Kasumi-1 (cell line): Measurements from ENCODE around the gene MACIR.
A peak's percentile ranks its signal among the peaks of the same experiment; 100 is the strongest.
"Not testable (repeated sequence)": the region's sequence is repeated elsewhere in the genome, so short reads cannot be mapped to it uniquely, and the experiment has no call there.

Experiments used
- DNase-seq, 2 experiments: peaks; one replicate each; lab custom pipeline; 2025; lab: John Stamatoyannopoulos, UW

The MACIR gene, protein sequence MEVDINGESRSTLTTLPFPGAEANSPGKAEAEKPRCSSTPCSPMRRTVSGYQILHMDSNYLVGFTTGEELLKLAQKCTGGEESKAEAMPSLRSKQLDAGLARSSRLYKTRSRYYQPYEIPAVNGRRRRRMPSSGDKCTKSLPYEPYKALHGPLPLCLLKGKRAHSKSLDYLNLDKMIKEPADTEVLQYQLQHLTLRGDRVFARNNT

GRCh38 chr5:103258368-103258956 lies at the start of gene MACIR:
TSS of gene MACIR (plus strand) at chr5:103258763. CDS start at chr5:103275920, 17,157 bp downstream.
- DNase-seq, result peak; percentile 97

DNA sequence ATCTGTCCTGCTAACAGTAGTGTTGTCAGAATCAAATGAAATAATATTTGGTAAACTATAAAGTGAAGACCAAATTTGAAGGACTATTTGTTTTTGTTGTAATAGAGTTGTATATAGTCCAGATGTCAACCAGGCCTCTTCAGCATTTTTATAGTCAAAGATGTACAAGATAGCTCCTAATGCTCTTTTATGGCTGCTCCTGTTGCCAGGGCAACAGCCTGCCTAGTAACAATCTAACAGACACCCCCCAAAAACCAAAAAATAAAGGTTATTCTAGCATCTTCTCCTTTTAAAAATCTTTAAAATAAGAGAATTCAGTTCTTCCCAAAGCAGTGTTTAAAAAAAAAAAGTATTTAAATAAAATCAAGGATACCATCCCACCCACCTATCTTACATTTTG lies 49.5 kb upstream of the MACIR start:
- DNase-seq, result no peak

- DNase-seq, result no peak
Measured at GRCh38 chr5:103210952-103211351, 47.6 kb upstream of the MACIR start.

DNA sequence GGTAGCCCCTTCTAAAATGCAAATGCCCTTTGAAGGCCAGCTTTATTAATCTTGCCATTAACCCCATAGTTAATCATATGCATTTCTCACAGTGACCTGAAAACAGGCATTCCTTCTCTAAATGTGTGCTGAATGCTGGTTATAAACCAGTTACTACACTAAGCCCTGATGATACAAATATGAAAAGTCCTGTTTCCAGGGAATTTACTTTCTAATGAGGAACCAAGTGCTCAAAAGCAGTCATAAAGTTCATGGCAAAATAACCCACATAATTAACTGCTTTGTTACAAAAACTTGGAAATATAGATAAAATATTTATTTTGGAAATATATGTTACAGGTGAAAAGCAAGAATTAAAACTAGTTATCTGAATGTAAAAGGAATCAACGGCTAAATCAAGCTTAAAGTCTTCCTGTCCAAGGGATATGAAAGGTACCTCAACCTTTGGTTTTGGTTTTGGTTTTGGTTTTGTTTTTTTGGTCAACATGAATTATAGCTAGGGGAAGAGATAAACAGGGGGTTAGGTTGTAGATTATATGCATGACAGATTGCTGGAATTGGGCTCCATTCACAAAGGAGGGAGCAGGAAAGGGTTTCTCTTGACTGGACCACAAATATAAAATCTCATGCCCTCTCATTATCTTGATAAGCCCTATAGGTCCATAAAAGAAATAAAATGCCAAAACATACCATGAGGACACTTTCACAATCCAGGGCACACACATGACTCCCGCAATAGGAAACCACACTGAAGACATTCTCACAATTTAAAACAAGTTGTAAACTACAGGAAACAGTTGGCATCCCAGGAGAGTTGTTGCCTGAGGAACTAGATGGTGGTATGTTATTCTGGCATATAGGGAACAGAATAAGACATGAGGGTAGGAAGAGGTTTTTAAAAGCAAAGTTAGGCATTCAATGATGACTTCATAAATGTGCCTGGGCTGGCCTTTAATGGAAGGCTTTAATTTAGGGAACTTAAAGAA lies 46.7 kb upstream of the MACIR start:
- DNase-seq, result peak; percentile 60 to 65

GRCh38 chr5:103216137-103216536 lies 42.4 kb upstream of the MACIR start:
- peak; percentile 51 to 60 for DNase-seq

GRCh38 chr5:103216697-103217096 lies 41.9 kb upstream of the MACIR start:
- no peak for DNase-seq

DNA sequence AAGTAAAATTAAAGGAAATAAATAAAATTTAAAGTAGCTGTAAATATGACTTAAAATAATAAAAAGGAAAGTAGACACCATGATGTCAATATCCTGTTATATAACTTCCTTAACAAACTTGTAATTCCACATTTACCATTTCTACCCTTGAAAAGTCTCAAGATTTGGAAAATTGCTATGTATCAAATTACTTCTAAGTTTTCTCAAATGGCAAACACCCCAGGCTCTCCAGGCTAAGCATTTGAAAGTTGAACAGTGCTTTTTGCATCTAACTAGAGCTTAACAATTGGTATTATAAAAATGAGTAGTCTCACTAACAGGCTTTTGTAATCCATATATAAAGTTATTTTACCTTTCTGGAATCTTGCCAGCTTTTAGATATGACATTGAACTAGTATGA lies 41.5 kb upstream of the MACIR start:
- no peak for DNase-seq

DNA sequence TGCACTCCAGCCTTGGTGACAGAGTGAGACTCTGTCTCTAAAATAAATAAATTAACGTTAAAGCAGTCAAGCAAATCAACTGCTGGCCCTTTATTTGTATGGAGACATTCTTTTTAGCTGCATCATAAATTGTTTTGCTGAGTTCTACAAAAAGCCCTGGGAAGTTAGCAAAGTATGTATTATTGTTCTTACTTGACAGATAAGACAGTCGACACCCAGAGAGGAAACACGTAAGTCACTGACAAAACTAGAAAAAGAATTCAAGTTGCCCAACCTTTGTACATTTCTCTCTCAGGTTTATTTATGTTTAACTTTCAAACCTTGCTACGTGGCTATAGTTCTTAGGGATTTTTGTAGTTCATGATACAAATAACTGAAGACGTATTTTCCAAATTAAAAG lies 40.4 kb upstream of the MACIR start:
- no peak for DNase-seq

DNA sequence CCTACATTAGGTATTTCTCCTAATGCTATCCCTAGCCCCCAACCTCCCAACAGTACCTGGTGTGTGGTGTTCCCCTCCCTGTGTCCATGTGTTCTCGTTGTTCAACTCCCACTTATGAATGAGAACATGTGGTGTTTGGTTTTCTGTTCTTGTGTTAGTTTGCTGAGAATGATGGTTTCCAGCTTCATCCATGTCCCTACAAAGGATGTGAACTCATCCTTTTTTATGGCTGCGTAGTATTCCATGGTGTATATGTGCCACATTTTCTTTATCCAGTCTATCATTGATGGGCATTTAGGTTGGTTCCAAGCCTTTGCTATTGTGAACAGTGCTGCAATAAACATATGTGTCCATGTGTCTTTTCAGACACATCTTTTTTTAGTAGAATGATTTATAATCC lies 39.5 kb upstream of the MACIR start:
- not testable (repeated sequence) for DNase-seq

DNA sequence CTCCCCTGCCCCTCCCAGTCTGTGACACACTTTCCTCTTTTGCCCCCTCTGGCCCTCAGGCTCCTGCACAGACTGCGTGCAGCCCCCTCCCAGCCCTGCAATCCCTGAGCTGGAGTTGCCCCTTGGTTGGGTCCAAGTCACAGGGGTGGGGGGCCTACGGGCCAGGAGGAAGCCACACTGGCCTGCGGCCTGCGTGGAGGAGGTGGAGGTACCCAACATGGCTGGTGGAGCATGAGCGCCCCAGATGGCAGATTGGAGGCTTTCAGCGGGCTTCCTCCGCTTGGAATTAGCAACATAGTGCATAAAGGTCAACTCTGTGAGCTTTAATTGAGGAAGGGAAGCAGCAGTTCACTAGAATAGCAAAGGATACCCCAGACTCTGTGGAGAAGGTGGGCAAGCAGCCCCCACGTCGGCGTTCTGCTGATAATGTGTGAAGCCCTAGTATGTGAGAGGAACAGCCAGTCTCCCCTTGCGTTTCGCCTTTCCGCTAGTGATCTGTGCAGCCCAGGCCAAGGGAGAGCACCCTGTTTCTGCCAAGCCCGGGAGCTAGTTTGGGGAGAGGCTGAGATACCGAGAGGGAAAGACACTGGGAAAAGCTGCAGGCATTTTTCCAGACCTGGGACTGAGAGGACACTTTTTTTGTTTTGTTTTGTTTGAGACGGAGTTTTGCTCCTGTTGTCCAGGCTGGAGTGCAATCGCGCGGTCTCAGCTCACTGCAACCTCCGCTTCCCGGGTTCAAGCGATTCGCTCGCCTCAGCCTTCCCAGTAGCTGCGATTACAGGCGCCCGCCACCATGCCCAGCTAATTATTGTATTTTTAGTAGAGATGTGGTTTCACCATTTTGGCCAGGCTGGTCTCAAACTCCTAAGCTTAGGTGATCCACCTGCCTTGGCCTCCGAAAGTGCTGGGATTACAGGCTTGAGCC lies 35.3 kb upstream of the MACIR start:
- DNase-seq, result no peak

DNA sequence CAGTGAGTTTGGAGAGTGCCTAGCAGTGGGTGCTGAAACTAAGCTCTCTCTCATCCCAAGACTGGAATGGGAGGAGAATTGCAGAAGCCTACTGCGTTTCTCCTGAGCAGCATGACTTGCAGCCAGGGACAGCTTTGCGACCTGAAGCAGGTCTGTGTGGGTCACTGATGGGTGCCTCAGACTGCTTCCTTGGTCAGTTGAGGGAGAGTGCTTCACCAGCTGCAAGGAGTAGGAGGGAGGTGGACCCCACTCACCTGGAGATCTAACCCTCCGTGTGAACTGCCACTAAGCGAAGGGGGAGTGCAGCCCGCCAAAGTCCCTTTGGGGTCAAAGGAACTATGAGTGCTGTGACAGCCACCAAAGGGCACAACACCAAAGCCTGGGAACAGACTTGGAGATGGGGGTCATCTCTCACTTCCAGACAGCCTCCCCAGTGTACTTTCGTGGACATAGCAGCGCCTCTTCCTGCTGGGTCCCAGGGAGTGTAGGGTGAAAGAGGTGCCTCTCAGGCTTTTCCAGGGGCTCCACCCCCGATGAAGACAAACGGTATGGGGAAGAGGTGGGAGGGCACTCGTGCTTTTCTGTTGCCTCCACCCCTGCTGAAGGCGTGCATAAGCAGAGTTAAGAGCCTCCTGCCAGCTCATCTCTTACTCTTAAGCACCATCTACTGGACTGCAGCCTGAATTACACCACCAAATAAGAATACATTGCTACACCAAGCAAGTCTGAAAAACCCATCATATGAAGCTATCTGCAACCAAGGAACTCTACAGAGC lies 34.3 kb upstream of the MACIR start:
- DNase-seq, result peak; percentile 88 to 89

DNA sequence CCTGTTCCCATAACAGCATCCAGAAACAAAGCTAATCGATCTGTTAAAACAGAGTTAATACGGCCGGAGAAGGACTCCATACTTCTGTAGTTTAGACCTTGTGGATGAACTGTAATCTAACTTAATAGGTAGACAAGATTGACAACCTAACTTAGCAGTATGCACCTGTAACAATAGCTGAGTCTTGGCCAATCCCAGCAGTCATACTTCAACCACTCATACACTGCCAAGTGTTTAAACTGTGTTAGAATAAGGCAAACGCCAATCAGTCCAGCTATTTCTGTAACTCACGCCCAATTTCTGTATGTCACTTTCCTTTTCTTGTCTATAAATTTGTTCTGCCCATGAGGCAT lies 33.7 kb upstream of the MACIR start:
- DNase-seq, result no peak

GRCh38 chr5:103228061-103228460 lies 30.5 kb upstream of the MACIR start:
- no peak for DNase-seq

GRCh38 chr5:103228588-103228987 lies 30.0 kb upstream of the MACIR start:
- no peak for DNase-seq

DNA sequence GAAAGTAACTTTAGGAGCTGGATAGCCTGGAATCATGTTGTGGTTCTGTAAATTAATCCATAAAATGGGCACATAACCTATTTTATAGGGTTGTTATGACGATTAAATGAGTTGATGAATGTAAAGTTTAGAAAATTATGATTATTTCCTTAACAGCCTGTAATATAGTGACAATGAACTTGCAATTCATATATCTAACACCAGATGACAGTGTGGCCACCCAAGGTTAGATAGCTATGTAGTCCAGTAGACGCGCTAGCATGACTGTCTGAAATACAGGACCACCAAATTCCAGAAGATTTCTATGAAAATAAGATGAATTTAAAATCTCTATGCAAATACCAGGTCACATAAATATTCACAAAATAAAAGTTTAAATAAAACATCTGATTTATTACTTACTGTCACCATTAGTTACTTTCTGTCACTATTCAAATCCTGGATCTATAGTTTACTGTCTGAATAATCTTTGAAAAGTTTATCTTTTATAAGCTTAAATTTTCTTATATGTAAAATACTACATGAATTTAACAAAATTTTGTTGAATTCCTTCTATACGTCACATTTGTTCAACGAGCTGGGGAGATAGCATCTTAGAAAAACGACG lies 26.1 kb upstream of the MACIR start:
- peak; percentile 52 to 81 for DNase-seq

GRCh38 chr5:103234239-103234975 lies 24.2 kb upstream of the MACIR start:
- DNase-seq, result no peak

DNA sequence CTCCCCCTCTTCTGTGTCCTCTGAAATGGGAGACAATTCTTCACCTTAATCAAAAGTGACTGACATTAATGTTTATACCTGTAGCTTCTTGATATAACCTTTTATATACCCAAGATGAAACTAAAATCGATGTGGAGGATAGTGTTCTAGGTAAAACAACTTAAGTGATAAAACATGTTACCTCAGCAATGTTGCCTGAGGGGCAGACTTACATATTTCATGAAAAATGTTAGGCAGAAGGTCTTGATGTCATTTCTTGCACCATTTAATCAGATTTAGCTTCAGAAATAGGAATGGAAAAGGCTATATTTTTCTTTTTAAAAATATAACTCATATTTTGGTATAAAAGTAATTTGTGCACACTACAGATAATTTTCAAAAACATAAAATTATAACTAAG lies 22.7 kb upstream of the MACIR start:
- no peak for DNase-seq

GRCh38 chr5:103237778-103238177 lies 20.8 kb upstream of the MACIR start:
- DNase-seq, result no peak

DNA sequence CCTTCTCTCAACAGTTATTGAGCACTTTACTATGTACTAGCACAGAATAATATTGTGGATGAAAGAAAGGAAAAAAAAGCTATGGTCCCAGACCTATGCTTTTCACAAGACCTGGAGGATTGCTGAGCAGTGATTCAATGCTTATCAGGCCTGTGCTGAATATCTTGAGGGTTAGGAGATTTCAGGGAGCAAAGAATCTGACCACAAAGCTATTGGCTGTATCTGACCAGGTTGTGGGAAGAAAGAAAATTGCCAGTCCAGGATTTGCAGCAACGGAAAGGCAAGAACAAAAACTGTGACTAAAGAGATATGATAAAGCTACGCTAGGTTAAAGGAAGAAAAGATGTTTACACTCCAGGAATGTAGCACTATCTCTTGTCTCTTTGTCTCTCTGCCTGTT lies 14.9 kb upstream of the MACIR start:
- DNase-seq, result no peak

- DNase-seq, result no peak
Measured at GRCh38 chr5:103244398-103244797, 14.2 kb upstream of the MACIR start.
